ENCODE data around the gene RAE1. TPM values are rescaled to one million over a fixed set of nuclear protein-coding genes. Genes with fewer than 3 reads are reported as not detected.

Gene RAE1
- total RNA-seq, 1 donor from 2014 or later = 17.6 TPM

- Mint-ChIP-seq H3K4me3 (ENCODE audit: unreplicated experiment) (no peak overlapping the region), H3K27me3 (ENCODE audit: low read depth) (peaks cover 13% of the 10 kb centered on the region), H3K9me3 (ENCODE audit: low read depth) (no peaks in the 10 kb centered on the region), H3K4me1 (ENCODE audit: low read depth) (peaks cover 3% of the 10 kb centered on the region), H3K27ac (ENCODE audit: unreplicated experiment) (no peak overlapping the region), H3K36me3 (ENCODE audit: low read depth) (no peaks in the 10 kb centered on the region)
- DNase-seq (ENCODE audit: low spot score) = no peak
- no peak for TF ChIP-seq CTCF (IDR thresholded peaks at IDR 0.05)
Measured at GRCh38 chr20:57420571-57421252, 69.7 kb downstream of the RAE1 start.

GRCh38 chr20:57421253-57422220 is 70.5 kb downstream of the RAE1 start:
- Mint-ChIP-seq H3K36me3 (ENCODE audit: low read depth) (no peaks in the 10 kb centered on the region), H3K27me3 (ENCODE audit: low read depth) (peaks cover 13% of the 10 kb centered on the region), H3K27ac (ENCODE audit: unreplicated experiment) (no peak overlapping the region), H3K4me3 (ENCODE audit: unreplicated experiment) (no peak overlapping the region), H3K9me3 (ENCODE audit: low read depth) (no peaks in the 10 kb centered on the region), H3K4me1 (ENCODE audit: low read depth) (peaks cover 3% of the 10 kb centered on the region)
- TF ChIP-seq CTCF (IDR thresholded peaks at IDR 0.05) = no peak
- DNase-seq (ENCODE audit: low spot score) = no peak

- H3K36me3 Mint-ChIP-seq (ENCODE audit: low read depth) = no peaks in the 10 kb centered on the region
- no peak overlapping the region for H3K27ac Mint-ChIP-seq (ENCODE audit: unreplicated experiment)
- no peak overlapping the region for H3K4me3 Mint-ChIP-seq (ENCODE audit: unreplicated experiment)
- peaks cover 3% of the 10 kb centered on the region for H3K4me1 Mint-ChIP-seq (ENCODE audit: low read depth)
- no peaks in the 10 kb centered on the region for H3K9me3 Mint-ChIP-seq (ENCODE audit: low read depth)
- H3K27me3 Mint-ChIP-seq (ENCODE audit: low read depth) = peaks cover 10% of the 10 kb centered on the region
- DNase-seq (ENCODE audit: low spot score) = no peak
- TF ChIP-seq CTCF (IDR thresholded peaks at IDR 0.05) = no peak
Measured at GRCh38 chr20:57422254-57422653, 71.2 kb downstream of the RAE1 start.

- Mint-ChIP-seq H3K4me3 (ENCODE audit: unreplicated experiment) (no peak overlapping the region), H3K9me3 (ENCODE audit: low read depth) (no peaks in the 10 kb centered on the region), H3K27me3 (ENCODE audit: low read depth) (peaks cover 9% of the 10 kb centered on the region), H3K4me1 (ENCODE audit: low read depth) (peaks cover 3% of the 10 kb centered on the region), H3K27ac (ENCODE audit: unreplicated experiment) (no peak overlapping the region), H3K36me3 (ENCODE audit: low read depth) (no peaks in the 10 kb centered on the region)
- DNase-seq (ENCODE audit: low spot score) = no peak
- TF ChIP-seq CTCF (IDR thresholded peaks at IDR 0.05) = no peak
Measured at GRCh38 chr20:57425150-57426013, 74.3 kb downstream of the RAE1 start.

All from chondrocyte (in vitro differentiated cells).